GM12878 (cell line): ENCODE results near the gene KRTAP26-1. TPM values are rescaled to one million over a fixed set of nuclear protein-coding genes. Genes with fewer than 3 reads are reported as not detected.

Experiments used
- ATAC-seq: fragments of 200-7000 bp; cut with Tn5 transposase; 3 replicates; pipeline ENCODE4 v1.9.1; 2020; ENCODE audit warnings: mild to moderate bottlenecking, moderate library complexity
- BruUV-seq: library from RNA; stranded (reverse); fragments of 400-500 nt; replicated peaks from 2 replicates; lab custom pipeline; 2021; lab: Mats Ljungman, UMichigan
- CTCF ChIA-PET: fragments of 300-600 bp; sonication (Branson Sonifier 250); formaldehyde crosslinking; extraction: SDS; loops from one replicate; lab custom pipeline; 2021; ENCODE audit warnings: inconsistent platforms; lab: Yijun Ruan, JAX
- POLR2A ChIA-PET: fragments of 350-600 bp; formaldehyde crosslinking; extraction: SDS; loops from one replicate; lab custom pipeline; 2021; ENCODE audit warnings: inconsistent platforms; lab: Charles Lee
- RAD21 ChIA-PET: fragments of 300-600 bp; sonication (Branson Sonifier 250); formaldehyde crosslinking; loops from one replicate; lab custom pipeline; 2023; ENCODE audit warnings: antibody characterized with exemption; ENCODE audit not compliant: unreplicated experiment; lab: Charles Lee
- SMC1A ChIA-PET: fragments of 300-600 bp; sonication (Branson Sonifier 250); formaldehyde crosslinking; loops from one replicate; lab custom pipeline; 2023; ENCODE audit not compliant: unreplicated experiment, uncharacterized antibody; lab: Charles Lee
- DNase-seq: peaks from one replicate; pipeline ENCODE4 v3.0.0-alpha.2; 2011; ENCODE audit warnings: low read depth, low spot score
- FAIRE-seq: peaks from 3 replicates; lab custom pipeline; 2011; peaks lifted over from hg19 to GRCh38; lab: Jason Lieb, UNC
- H2AFZ ChIP-seq: 2 replicates; pipeline ENCODE4 v1.6.0; 2011; ENCODE audit warnings: low read depth, low read length, control low read depth; ENCODE audit not compliant: control insufficient read depth
- H3K27ac ChIP-seq: 2 replicates; pipeline ENCODE4 v1.5.1; 2011; ENCODE audit warnings: control low read depth; ENCODE audit not compliant: control insufficient read depth, insufficient read depth
- H3K27me3 ChIP-seq, 2 experiments: replicated peaks in 1 of 2; 2 replicates each; pipeline versions ENCODE4 v1.6.0 to v1.6.1; 2011; ENCODE audit warnings: low read length in 1 of 2; ENCODE audit not compliant: control insufficient read depth in 2 of 2, insufficient read depth in 2 of 2
- H3K36me3 ChIP-seq, 2 experiments: 2 replicates each; pipeline ENCODE4 v1.5.1; 2011; ENCODE audit warnings: low read length in 1 of 2; ENCODE audit not compliant: control insufficient read depth in 2 of 2, insufficient read depth in 2 of 2
- H3K4me1 ChIP-seq: 2 replicates; pipeline ENCODE4 v1.6.1; 2011; ENCODE audit warnings: mild to moderate bottlenecking, low read length, moderate library complexity, mixed read lengths; ENCODE audit not compliant: control insufficient read depth, insufficient read depth
- H3K4me2 ChIP-seq: 2 replicates; pipeline ENCODE4 v1.6.0; 2011; ENCODE audit warnings: control low read depth; ENCODE audit not compliant: control insufficient read depth, insufficient read depth
- H3K4me3 ChIP-seq: fragments of 200-600 bp; sonication (generic); 2 replicates; pipeline ENCODE4 v1.5.1; 2016
- H3K79me2 ChIP-seq: 2 replicates; pipeline ENCODE4 v1.6.0; 2011; ENCODE audit warnings: low read length; ENCODE audit not compliant: control insufficient read depth, insufficient read depth
- H3K9ac ChIP-seq: 2 replicates; pipeline ENCODE4 v1.8.0; 2011; ENCODE audit warnings: low read length, control low read depth, mixed read lengths; ENCODE audit not compliant: control insufficient read depth, insufficient read depth
- H3K9me3 ChIP-seq: replicated peaks from 3 replicates; pipeline ENCODE4 v1.5.1; 2011; ENCODE audit warnings: mild to moderate bottlenecking, low read length; ENCODE audit not compliant: control insufficient read depth, insufficient read depth
- H4K20me1 ChIP-seq: 2 replicates; pipeline ENCODE4 v1.6.0; 2011; ENCODE audit not compliant: control insufficient read depth, insufficient read depth
- CBFB ChIP-seq: IDR thresholded peaks from 2 replicates; pipeline ENCODE4 v1.6.1; 2016; ENCODE audit warnings: antibody characterized with exemption, low read depth
- E2F8 ChIP-seq: fragments of 450-650 bp; IDR thresholded peaks from 2 replicates; pipeline ENCODE4 v1.6.1; 2018; ENCODE audit warnings: mild to moderate bottlenecking, low read depth, moderate library complexity; ENCODE audit not compliant: partially characterized antibody
- HSF1 ChIP-seq: fragments of 150-350 bp; IDR thresholded peaks from 2 replicates; pipeline ENCODE4 v1.6.1; 2014; ENCODE audit warnings: mild to moderate bottlenecking, low read depth, low read length
- IKZF2 ChIP-seq, 2 experiments: fragments of 450-650 bp; IDR thresholded peaks; 2 replicates each; pipeline ENCODE4 v1.6.1; 2017; ENCODE audit warnings: mild to moderate bottlenecking in 2 of 2, moderate library complexity in 2 of 2
- KDM1A ChIP-seq: fragments of 200-600 bp; sonication (generic); IDR thresholded peaks from 2 replicates; pipeline ENCODE4 v1.6.1; 2016; ENCODE audit warnings: borderline replicate concordance
- LARP7 ChIP-seq: fragments of 450-650 bp; IDR thresholded peaks from 2 replicates; pipeline ENCODE4 v1.6.1; 2017; ENCODE audit warnings: mild to moderate bottlenecking
- NR2C2 ChIP-seq: IDR thresholded peaks from 2 replicates; pipeline ENCODE4 v1.6.1; 2011; ENCODE audit warnings: borderline replicate concordance, low read depth; ENCODE audit not compliant: control insufficient read depth, insufficient read length
- NRF1 ChIP-seq: conservative IDR thresholded peaks from 2 replicates; pipeline ENCODE4 v1.6.1; 2011; ENCODE audit warnings: mild to moderate bottlenecking, low read depth, low read length, improper control_type of control experiment
- POLR2AphosphoS5 ChIP-seq: IDR thresholded peaks from 2 replicates; pipeline ENCODE4 v1.6.1; 2011; ENCODE audit warnings: mild to moderate bottlenecking, low read length, inconsistent platforms
- PRDM15 ChIP-seq: fragments of 450-650 bp; formaldehyde crosslinking; IDR thresholded peaks from 2 replicates; pipeline ENCODE4 v1.4.0; 2020; ENCODE audit warnings: mild to moderate bottlenecking, moderate library complexity
- SMAD1 ChIP-seq: fragments of 450-650 bp; IDR thresholded peaks from 2 replicates; pipeline ENCODE4 v1.6.1; 2018; ENCODE audit warnings: mild to moderate bottlenecking, low read depth; ENCODE audit not compliant: partially characterized antibody
- SP1 ChIP-seq: IDR thresholded peaks from one replicate; pipeline ENCODE4 v1.6.1; 2011; ENCODE audit warnings: low read depth, low read length
- TCF12 ChIP-seq: IDR thresholded peaks from 2 replicates; pipeline ENCODE4 v1.6.1; 2011; ENCODE audit warnings: low read depth, mild to moderate bottlenecking, low read length
- ZBTB33 ChIP-seq: fragments of 450-650 bp; IDR thresholded peaks from 2 replicates; pipeline ENCODE4 v1.6.1; 2017; ENCODE audit warnings: mild to moderate bottlenecking
- in situ Hi-C: fragments of 300-500 bp; cut with MboI; formaldehyde crosslinking; loops from 9 replicates; pipeline ENCODE4 v1.14.3; 2018; ENCODE audit warnings: mixed read lengths
- intact Hi-C: fragments of 100-400 bp; cut with micrococcal nuclease; formaldehyde crosslinking; loops from one replicate; pipeline ENCODE4 v1.14.2; 2022; ENCODE audit not compliant: unreplicated experiment
- polyA plus RNA-seq, 11 experiments: library from polyadenylated mRNA; depleted of rRNA in 4 of 11; unstranded in 6 of 11; stranded (reverse) in 5 of 11; fragments of >200 nt; fragmentation: Nextera tagmentation in 4 of 11; fragmentation: Illumina TruSeq in 1 of 11; extraction: Ambion mirVana in 4 of 11; extraction: Trizol in 1 of 11; gene quantifications; 1 replicate in 1 of 11; 2 replicates in 10 of 11; pipeline versions ENCODE4 v1.2.1 to v1.2.3, GENCODE V29; 2011 to 2016; ENCODE audit warnings: inconsistent platforms in 2 of 11, missing spikeins in 2 of 11, low read depth in 1 of 11
- total RNA-seq, 4 experiments: library from RNA; depleted of rRNA in 3 of 4; stranded (reverse); fragments of >200 nt in 3 of 4; fragmentation: Illumina TruSeq in 1 of 4; extraction: Trizol in 1 of 4; gene quantifications; 2 replicates each; pipeline versions ENCODE4 v1.2.1 to v1.2.3, GENCODE V29; 2013 to 2021

Gene KRTAP26-1
- total and polyA plus RNA-seq, 10 of the 15 experiments (the other 5 are each of a cell fraction or from before 2014, with no cell fraction given) = not detected

GRCh38 chr21:30338717-30339116, 18.6 kb upstream of the KRTAP26-1 start (continued):
- no peak for TF ChIP-seq PRDM15 (CRISPR knock-in tag)

GRCh38 chr21:30337772-30338171, 17.7 kb upstream of the KRTAP26-1 start:
- Histone ChIP-seq H3K4me3 (no peak overlapping the region), H3K9me3 (no peaks in the 10 kb centered on the region), H3K27me3 (no peaks in the 10 kb centered on the region), H4K20me1 (no peaks in the 10 kb centered on the region), H3K27ac (no peak overlapping the region), H2AFZ (no peak overlapping the region), H3K4me1 (no peaks in the 10 kb centered on the region), H3K36me3 (no peaks in the 10 kb centered on the region), H3K9ac (no peak overlapping the region), H3K79me2 (no peaks in the 10 kb centered on the region), H3K4me2 (no peak overlapping the region)
- SMC1A ChIA-PET = no interaction called here
- in situ Hi-C loops (loop anchor here (5.0 kb wide), 1 partner anchor 745 kb away; no protein-coding TSS in a partner anchor), intact Hi-C loops (no loop called here)
- POLR2A ChIA-PET = no interaction called here
- CTCF ChIA-PET = interaction anchor here (0.7 kb wide), 1 partner anchor 64 kb away, joined by 3 read pairs; no protein-coding TSS in a partner anchor
- RAD21 ChIA-PET = no interaction called here
- no peak for DNase-seq
- BruUV-seq = no TSS peak
- ATAC-seq = no peak
- FAIRE-seq = no peak
- no peak for TF ChIP-seq POLR2AphosphoS5
- TF ChIP-seq CBFB = no peak
- no peak for TF ChIP-seq SP1
- TF ChIP-seq NR2C2 = no peak
- no peak for TF ChIP-seq KDM1A
- TF ChIP-seq IKZF2 (IDR thresholded peaks at IDR 0.05) = no peak
- TF ChIP-seq ZBTB33 = no peak
- no peak for TF ChIP-seq HSF1
- no peak for TF ChIP-seq SMAD1
- TF ChIP-seq TCF12 = no peak
- no peak for TF ChIP-seq NRF1
- TF ChIP-seq LARP7 = no peak
- no peak for TF ChIP-seq E2F8
